BLaER1 treated with 17β-estradiol and CSF1 and Interleukin-3, amounts not matched to agents 10 nM and 100 nM (cell line): Measurements from ENCODE around the gene LRRC42.

Experiments
- H3K27ac ChIP-seq, 11 experiments: shearing (Covaris generic); formaldehyde crosslinking; 2 replicates each; pipeline ENCODE4 v1.8.1; 2022
- H3K27me3 ChIP-seq, 11 experiments: shearing (Covaris generic); formaldehyde crosslinking; 2 replicates each; pipeline ENCODE4 v1.8.1; 2022
- H3K36me3 ChIP-seq, 11 experiments: shearing (Covaris generic); formaldehyde crosslinking; 2 replicates each; pipeline ENCODE4 v1.8.1; 2022
- H3K4me1 ChIP-seq, 10 experiments: shearing (Covaris generic); formaldehyde crosslinking; 2 replicates each; pipeline ENCODE4 v1.8.1; 2022
- H3K4me2 ChIP-seq, 11 experiments: shearing (Covaris generic); formaldehyde crosslinking; 2 replicates each; pipeline ENCODE4 v1.8.1; 2022
- H3K4me3 ChIP-seq, 10 experiments: shearing (Covaris generic); formaldehyde crosslinking; 2 replicates each; pipeline ENCODE4 v1.8.1; 2022
- H3K9ac ChIP-seq, 11 experiments: shearing (Covaris generic); formaldehyde crosslinking; 2 replicates each; pipeline ENCODE4 v1.8.1; 2022
- H3K9me3 ChIP-seq, 11 experiments: shearing (Covaris generic); formaldehyde crosslinking; replicated peaks in 1 of 11; 2 replicates each; pipeline ENCODE4 v1.8.1; 2022
- H4K20me1 ChIP-seq, 11 experiments: shearing (Covaris generic); formaldehyde crosslinking; 2 replicates each; pipeline ENCODE4 v1.8.1; 2022
- Cebpa-rat ChIP-seq, 11 experiments: shearing (Covaris generic); IDR thresholded peaks; 2 replicates each; pipeline ENCODE4 v1.8.1; 2022

LRRC42 gene

DNA sequence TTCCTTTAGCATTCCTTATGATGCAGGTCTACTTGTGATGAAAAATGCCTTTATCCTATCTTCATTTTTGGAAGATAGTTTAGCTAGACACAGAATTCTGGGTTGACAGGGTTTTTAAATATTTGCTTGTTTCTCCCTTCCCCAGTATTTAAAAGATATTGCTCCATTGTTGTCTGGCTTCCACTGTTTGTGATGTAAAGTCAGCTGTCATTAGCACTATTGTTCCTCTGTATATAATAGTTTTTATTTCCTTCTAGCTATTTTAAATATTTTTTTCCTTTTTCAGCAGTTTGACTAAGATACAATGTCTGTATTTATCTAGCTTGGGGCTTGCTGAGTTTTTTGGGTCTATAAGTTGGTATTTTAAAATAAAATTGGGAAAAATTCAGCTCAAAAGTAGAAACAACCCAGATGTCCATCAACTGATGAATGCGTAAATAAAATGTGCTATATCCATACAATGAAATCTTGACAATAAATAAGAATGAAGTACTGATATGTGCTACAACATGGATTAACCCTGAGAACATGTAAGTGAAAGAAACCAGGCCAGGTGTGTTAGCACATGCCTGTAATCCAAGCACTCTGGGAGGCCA is 11.9 kb upstream of the LRRC42 start:
- Histone ChIP-seq H3K27ac (no peak overlapping the region), H3K9me3 (peaks cover 29 to 44% (median 35%) of the 10 kb centered on the region in 11 experiments), H4K20me1 (no peaks in the 10 kb centered on the region), H3K4me2 (no peak overlapping the region), H3K4me3 (no peak overlapping the region), H3K36me3 (peaks cover 58 to 96% (median 82%) of the 10 kb centered on the region in 11 experiments), H3K9ac (no peak overlapping the region), H3K27me3 (no peaks in the 10 kb centered on the region), H3K4me1 (no peaks in the 10 kb centered on the region)
- TF ChIP-seq Cebpa-rat (IDR thresholded peaks at IDR 0.05) = no peak

DNA sequence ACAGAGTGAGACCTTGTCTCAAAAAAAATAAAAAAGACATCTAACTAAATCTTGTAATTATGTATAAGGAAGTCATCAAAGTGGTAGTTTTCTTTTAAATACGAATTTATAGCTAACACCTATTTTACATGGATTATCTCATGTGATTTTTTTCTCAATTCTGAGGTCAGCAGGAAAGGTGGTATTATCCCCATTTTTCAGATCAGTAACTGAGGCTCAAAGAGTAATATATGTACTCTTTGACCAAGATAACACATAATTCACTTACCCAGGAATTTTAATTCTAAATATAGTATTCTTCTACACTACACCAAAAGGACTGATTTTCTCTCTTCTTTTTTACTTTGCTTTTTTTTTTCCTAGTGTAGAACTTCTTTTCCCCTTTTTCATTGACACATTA is 9.7 kb upstream of the LRRC42 start:
- Histone ChIP-seq H3K27me3 (no peaks in the 10 kb centered on the region), H3K4me2 (no peak overlapping the region), H3K4me3 (no peak overlapping the region), H3K9ac (no peak overlapping the region), H3K9me3 (peaks cover 29 to 44% (median 35%) of the 10 kb centered on the region in 11 experiments), H3K27ac (no peak overlapping the region), H4K20me1 (no peaks in the 10 kb centered on the region; a peak in 2 of 22 replicates), H3K4me1 (no peaks in the 10 kb centered on the region), H3K36me3 (peaks cover 52 to 95% (median 82%) of the 10 kb centered on the region in 11 experiments)
- no peak for TF ChIP-seq Cebpa-rat (IDR thresholded peaks at IDR 0.05)

DNA sequence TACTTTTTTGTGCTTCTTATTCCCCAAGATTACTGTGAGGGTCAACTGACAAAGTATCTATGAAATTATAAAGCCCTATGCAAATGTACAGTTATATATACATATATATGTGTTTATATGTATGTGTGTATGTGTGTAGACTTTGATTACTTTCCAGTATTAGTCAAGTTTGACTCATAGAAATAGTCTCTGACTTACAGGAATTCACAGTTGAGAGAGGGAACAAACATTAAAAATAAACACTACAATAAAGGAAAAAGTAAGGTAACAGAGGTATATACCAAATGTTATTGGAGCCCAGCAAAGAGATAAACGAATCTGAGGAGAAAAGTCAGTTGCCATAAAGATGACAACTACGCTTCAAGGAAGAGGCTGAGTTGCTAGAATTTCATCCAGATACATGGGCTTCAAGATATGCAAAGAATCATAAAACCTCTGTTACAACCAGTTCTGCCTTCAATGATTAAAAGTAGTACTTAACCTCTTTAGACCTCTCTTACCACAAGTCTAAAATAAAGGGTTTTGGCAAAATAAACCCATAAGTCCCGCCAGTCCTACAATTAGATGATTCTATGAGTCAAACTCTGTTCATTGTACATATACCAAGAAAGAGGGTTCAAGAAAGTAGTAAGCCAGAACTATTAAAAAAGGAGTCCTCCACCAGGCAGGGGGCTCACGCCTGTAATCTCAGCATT is 7.9 kb upstream of the LRRC42 start:
- H3K4me3 ChIP-seq = no peak overlapping the region
- H3K4me2 ChIP-seq = no peak overlapping the region
- H3K36me3 ChIP-seq = peaks cover 38 to 76% (median 66%) of the 10 kb centered on the region in 11 experiments
- no peaks in the 10 kb centered on the region; a peak in 2 of 22 replicates for H4K20me1 ChIP-seq
- H3K9me3 ChIP-seq = peaks cover 16 to 28% (median 23%) of the 10 kb centered on the region in 11 experiments
- no peak overlapping the region for H3K9ac ChIP-seq
- no peak for TF ChIP-seq Cebpa-rat (IDR thresholded peaks at IDR 0.05)
- peaks cover 0 to 9% (median 0%) of the 10 kb centered on the region in 10 experiments; a peak in 3 of 20 replicates for H3K4me1 ChIP-seq
- no peaks in the 10 kb centered on the region for H3K27me3 ChIP-seq
- no peak overlapping the region for H3K27ac ChIP-seq

DNA sequence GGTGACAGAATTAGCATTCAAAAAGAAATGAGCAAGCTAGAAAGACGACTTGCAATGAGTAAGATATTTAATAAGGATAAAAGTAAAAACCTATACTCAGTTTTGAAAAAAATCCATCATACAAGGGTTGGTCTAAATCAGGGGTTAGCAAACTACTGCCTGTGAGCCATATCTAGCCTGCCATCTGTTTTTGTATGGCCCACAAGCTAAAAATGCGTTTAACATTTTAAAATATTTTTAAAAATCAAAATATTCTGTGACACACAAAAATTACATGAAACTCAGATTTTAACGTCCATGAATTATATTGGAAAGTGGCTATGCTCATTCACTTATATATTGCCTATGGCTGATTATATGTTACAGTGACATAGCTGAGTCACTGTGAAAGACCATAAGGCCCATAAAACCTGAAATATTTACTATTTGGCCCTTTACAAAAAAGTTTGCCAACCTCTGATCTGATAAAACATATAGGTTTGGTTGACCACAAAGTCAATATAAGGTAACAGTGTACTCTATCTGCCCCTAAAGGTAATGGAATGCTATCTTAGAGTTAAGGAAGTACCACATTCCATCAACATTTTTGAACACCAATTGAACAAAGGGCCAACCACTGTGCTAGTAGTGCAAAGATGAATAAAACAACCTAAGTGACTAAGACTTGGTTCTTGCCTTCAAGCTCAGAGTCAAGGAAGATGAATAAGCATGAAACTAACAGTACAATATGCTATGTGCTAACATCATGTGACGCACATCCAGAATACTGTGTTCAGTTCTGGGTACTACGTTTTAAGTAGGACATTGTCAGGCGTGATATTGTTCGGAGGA is 3.8 kb upstream of the LRRC42 start:
- Histone ChIP-seq H3K9ac (no peak overlapping the region), H3K27ac (no peak overlapping the region), H3K4me2 (no peak overlapping the region), H3K9me3 (no peaks in the 10 kb centered on the region), H3K4me1 (peaks cover 21 to 30% (median 24%) of the 10 kb centered on the region in 10 experiments), H3K27me3 (no peaks in the 10 kb centered on the region), H3K36me3 (peaks cover 0 to 39% (median 26%) of the 10 kb centered on the region in 11 experiments; a peak in 19 of 22 replicates), H4K20me1 (peaks cover 0 to 4% (median 0%) of the 10 kb centered on the region in 11 experiments; a peak in 3 of 22 replicates), H3K4me3 (no peak overlapping the region)
- TF ChIP-seq Cebpa-rat (IDR thresholded peaks at IDR 0.05) = no peak

DNA sequence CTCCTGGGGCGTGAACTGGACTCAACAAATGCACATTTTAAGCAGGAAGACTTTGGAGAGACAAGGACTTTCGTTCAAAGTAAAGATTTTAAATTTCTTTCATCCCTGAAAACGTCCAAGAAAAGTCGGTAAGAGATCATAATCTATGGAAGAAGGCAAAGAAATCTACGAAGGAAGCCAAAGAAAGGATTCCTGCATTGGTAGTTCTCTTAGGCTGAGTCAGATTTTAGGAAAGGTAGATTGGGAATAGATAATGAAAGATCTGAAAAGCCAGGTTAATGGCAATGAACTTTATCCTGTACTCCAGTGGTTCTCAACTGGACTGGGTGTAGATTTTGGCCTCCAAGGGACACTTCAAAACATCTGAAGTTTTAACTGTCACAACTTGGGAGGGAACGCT is 3.1 kb upstream of the LRRC42 start:
- H3K4me2 ChIP-seq = peak overlapping the region in 4 of 11 experiments; percentile 86 to 96 (median 90); a peak in 2 of 22 replicates
- H3K9ac ChIP-seq = no peak overlapping the region
- H4K20me1 ChIP-seq = peaks cover 0 to 8% (median 0%) of the 10 kb centered on the region in 11 experiments; a peak in 3 of 22 replicates
- peaks cover 29 to 37% (median 31%) of the 10 kb centered on the region in 10 experiments for H3K4me1 ChIP-seq
- H3K27me3 ChIP-seq = no peaks in the 10 kb centered on the region
- no peak overlapping the region for H3K27ac ChIP-seq
- no peaks in the 10 kb centered on the region for H3K9me3 ChIP-seq
- H3K4me3 ChIP-seq = no peak overlapping the region
- TF ChIP-seq Cebpa-rat (IDR thresholded peaks at IDR 0.05) = no peak
- peaks cover 0 to 31% (median 18%) of the 10 kb centered on the region in 11 experiments; a peak in 19 of 22 replicates for H3K36me3 ChIP-seq

DNA sequence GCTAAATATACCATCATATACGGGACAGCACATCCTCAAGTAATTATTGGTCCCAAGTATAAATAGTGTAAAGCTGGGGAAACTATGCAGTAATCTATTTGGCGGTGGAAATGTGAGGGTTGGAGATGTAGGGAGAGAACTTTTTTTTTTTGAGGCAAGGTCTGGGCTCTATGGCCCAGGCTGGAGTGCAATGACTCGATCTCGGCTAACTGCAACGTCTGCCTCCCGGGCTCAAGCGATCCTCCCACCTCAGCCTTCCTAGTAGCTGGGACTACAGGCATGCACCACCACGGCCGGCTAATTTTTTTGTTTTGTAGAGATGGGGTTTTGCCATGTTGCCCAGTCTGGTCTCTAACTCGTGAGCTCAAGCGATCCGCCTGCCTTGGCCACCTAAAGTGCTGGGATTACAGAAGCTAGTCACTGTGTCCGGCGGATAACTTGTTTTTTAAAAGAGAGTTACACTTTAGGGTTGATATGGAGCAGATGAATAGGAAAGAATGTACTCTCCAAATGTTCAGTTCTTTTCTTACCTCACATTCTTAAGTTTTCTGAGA is 2.6 kb upstream of the LRRC42 start:
- Histone ChIP-seq H3K36me3 (peaks cover 0 to 26% (median 14%) of the 10 kb centered on the region in 11 experiments; a peak in 19 of 22 replicates), H4K20me1 (peaks cover 0 to 13% (median 0%) of the 10 kb centered on the region in 11 experiments; a peak in 5 of 22 replicates), H3K4me2 (peak overlapping the region; percentile 4 to 98 (median 90); a peak in 20 of 22 replicates), H3K27me3 (no peaks in the 10 kb centered on the region), H3K9ac (peak overlapping the region in 1 of 11 experiments; percentile 87; a peak in 3 of 22 replicates), H3K27ac (no peak overlapping the region), H3K9me3 (no peaks in the 10 kb centered on the region), H3K4me1 (peaks cover 31 to 42% (median 36%) of the 10 kb centered on the region in 10 experiments), H3K4me3 (peak overlapping the region in 2 of 10 experiments; percentile 91 to 98; a peak in 1 of 20 replicates)
- TF ChIP-seq Cebpa-rat (IDR thresholded peaks at IDR 0.05) = no peak

DNA sequence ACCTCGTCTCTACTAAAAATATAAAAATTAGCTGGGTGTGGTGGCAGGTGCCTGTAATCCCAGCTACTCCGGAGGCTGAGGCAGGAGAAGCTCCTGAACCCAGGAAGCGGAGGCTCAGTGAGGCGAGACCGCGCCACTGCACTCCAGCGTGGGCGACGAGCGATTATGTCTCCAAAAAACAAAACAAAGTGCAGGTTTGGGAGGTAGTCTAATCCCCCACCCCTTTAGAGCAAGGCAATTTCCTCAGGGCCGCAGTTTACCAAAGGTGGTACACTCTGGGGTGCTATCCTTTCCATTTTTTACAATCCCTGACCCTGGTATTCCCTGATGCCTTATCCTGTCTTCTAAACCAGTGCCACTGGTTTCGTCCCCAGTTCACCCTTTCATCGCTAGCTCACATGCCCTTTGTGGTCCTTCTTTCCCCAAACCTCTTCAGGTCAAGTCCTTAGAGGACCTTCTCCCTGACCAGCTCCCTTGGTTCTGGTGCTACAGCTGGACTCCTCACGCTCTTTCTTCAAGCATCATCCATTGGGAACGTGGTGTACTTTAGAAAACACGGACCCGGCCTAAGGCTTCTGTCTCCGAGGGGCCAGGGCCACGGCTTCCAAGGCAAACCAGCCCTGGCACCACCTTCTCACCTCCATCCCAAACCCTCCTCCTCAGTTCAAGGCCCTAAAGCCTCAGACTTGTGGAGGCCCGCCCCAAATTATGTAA is 1.5 kb upstream of the LRRC42 start:
- TF ChIP-seq Cebpa-rat (IDR thresholded peaks at IDR 0.05) = no peak
- H3K4me1 ChIP-seq = peaks cover 31 to 46% (median 38%) of the 10 kb centered on the region in 10 experiments
- H3K9ac ChIP-seq = peak overlapping the region; percentile 82 to 91 (median 88)
- H4K20me1 ChIP-seq = peaks cover 3 to 23% (median 8%) of the 10 kb centered on the region in 11 experiments; a peak in 17 of 22 replicates
- peak overlapping the region; percentile 61 to 89 (median 80) for H3K27ac ChIP-seq
- peaks cover 3 to 20% (median 6%) of the 10 kb centered on the region in 11 experiments; a peak in 13 of 22 replicates for H3K36me3 ChIP-seq
- H3K4me3 ChIP-seq = peak overlapping the region; percentile 75 to 98 (median 91)
- peak overlapping the region; percentile 86 to 98 (median 91) for H3K4me2 ChIP-seq
- H3K27me3 ChIP-seq = no peaks in the 10 kb centered on the region
- no peaks in the 10 kb centered on the region for H3K9me3 ChIP-seq

DNA sequence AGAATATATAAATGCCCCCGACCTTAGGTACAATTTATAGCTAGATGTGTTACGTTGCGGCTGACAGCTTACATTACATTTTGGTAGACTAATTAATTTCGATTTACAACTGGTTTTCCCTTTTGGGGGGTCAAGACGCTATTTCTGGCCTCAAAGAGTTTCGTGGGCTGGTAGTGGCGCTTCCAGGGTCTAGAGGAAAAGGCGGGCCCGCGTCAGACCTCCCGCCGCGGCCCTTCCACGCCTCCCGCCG is 1.0 kb upstream of the LRRC42 start:
- H3K36me3 ChIP-seq = peaks cover 4 to 20% (median 5%) of the 10 kb centered on the region in 11 experiments; a peak in 12 of 22 replicates
- no peaks in the 10 kb centered on the region for H3K27me3 ChIP-seq
- H3K27ac ChIP-seq = peak overlapping the region; percentile 61 to 89 (median 80)
- peak overlapping the region; percentile 75 to 98 (median 91) for H3K4me3 ChIP-seq
- no peak for TF ChIP-seq Cebpa-rat (IDR thresholded peaks at IDR 0.05)
- peak overlapping the region; percentile 86 to 98 (median 91) for H3K4me2 ChIP-seq
- peaks cover 3 to 28% (median 12%) of the 10 kb centered on the region in 11 experiments; a peak in 17 of 22 replicates for H4K20me1 ChIP-seq
- peak overlapping the region; percentile 82 to 91 (median 88) for H3K9ac ChIP-seq
- H3K4me1 ChIP-seq = peaks cover 31 to 49% (median 38%) of the 10 kb centered on the region in 10 experiments
- H3K9me3 ChIP-seq = no peaks in the 10 kb centered on the region
